AG20443 (cell line): ENCODE measurements around the gene ACOX3.
"Not testable (repeated sequence)": the region's sequence is repeated elsewhere in the genome, so short reads cannot be mapped to it uniquely, and the experiment has no call there.

Experiments
- DNase-seq: peaks from one replicate; pipeline ENCODE4 v3.0.0; 2012; ENCODE audit warnings: low spot score, mixed read lengths

The ACOX3 gene

DNA sequence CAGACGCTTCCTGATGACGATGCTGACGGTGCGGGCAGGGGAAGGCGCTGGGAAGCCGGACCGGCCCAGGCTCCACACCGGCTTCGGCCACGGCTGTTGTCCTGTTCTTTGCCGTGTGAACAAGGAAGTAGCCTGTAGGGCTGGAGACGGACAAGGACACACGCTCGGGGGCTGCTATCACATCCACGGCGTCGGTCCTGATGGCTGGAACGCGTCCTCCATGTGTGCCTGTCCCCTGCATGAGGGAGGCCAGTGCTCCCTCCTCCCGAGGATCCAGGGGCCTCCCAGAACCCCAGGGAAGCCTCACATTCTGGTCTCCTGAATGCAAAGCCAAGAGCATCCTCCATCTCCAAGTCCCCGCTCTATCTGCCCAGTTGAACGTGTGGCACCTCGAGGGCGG is 53.8 kb downstream of the ACOX3 start:
- no peak for DNase-seq

- not testable (repeated sequence) for DNase-seq
Observed at GRCh38 chr4:8386131-8386530, 54.4 kb downstream of the ACOX3 start.

- DNase-seq, result no peak
Observed at GRCh38 chr4:8385611-8386010, 54.9 kb downstream of the ACOX3 start.

DNA sequence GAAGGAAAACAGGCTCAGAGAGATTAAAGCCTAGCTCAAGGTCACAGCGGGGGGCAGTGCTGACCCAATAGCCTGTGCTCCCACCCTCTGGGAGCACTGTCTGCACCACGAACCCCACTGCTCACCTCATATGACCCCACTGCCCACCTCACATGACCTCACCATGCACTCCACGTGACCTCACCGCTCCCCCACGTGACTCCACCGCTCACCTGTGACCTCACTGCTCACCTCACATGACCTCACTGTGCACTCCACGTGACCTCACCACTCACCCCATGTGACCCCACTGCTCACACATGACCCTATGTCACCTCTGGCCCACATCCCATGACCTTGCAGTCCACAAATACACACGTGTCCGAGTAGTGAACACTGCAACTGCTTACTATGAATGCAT is 55.4 kb downstream of the ACOX3 start:
- DNase-seq, result no peak

DNA sequence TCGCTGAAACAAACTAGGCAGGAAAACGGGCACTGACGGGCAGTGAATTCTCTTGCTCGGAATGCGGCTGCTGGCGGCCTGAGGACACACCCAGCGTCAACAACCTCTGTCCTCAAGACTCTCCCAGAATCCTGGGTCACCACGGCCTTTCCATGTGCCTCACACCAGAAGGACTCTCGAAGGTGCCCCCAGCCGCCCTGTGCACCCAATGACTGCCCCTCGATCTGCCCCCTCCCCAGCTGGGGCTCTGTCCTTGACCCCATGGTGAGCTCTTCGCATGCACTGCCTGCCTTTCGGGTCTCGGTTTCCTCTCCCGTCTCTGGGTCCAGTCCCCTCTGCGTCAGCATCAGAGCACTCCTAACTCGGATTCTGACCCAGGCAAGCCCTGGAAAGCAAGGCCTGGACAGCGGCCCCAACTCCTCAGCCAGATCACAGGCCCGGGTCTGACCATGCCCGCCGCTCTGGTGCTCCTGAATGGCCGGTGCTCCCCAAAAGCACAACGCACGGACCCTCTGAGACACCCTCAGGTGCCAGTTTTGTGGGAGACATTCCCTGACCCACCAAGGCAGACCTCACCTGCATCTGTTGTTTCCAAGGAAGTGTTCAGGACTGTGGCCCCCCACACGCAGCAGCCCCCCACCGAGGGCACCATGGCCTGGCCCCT is 56.0 kb downstream of the ACOX3 start:
- DNase-seq, result no peak

- peak; percentile 39 for DNase-seq
Observed at GRCh38 chr4:8383451-8384160, 56.9 kb downstream of the ACOX3 start.

- DNase-seq, result no peak
Observed at GRCh38 chr4:8383016-8383415, 57.5 kb downstream of the ACOX3 start.

DNA sequence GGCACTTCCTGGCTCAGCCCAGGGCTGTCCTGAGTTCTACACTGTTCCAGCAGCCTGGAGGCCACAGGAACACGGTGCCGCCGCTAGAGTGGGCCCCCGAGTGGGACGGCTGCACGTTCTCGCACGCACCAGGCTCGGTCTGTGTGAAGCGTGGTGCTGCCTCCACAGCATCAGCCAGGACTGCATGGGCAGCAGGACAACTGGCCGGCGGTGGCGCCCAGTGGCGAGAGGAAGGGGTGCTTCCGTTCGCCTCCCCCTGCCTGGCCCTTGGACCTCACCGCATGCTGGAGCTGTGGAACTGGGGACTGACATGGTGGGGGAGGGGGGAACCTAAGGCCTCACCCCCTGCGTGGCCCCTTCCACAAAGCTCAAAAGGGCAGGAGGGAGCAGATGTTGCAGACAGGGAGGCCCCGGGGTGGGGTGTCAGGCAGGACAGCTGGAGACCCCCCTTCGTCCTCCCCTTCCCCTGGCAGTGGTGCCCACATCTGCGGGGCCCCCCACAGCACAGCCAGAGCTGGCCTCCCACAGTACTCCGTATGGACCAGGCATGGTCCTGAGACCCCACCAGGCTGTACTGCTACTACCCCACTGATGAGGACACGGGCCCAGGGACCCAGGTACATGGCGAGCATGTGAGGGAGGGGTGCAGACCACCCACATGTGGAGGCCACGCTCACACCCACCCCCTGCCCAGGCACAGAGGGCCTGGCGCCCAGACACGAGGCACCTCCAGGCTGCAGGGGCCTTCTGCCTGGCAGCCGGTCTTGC is 58.5 kb downstream of the ACOX3 start:
- DNase-seq, result no peak

GRCh38 chr4:8380511-8381415 is 59.8 kb downstream of the ACOX3 start:
- DNase-seq, result no peak

GRCh38 chr4:8379771-8380170 is 60.8 kb downstream of the ACOX3 start:
- DNase-seq, result no peak

GRCh38 chr4:8379281-8379680 is 61.2 kb downstream of the ACOX3 start:
- DNase-seq, result no peak

GRCh38 chr4:8378776-8379175 is 61.7 kb downstream of the ACOX3 start:
- DNase-seq, result no peak

- no peak for DNase-seq
Observed at GRCh38 chr4:8378101-8378724, 62.3 kb downstream of the ACOX3 start.

- no peak for DNase-seq
Observed at GRCh38 chr4:8377103-8378075, 63.1 kb downstream of the ACOX3 start.

DNA sequence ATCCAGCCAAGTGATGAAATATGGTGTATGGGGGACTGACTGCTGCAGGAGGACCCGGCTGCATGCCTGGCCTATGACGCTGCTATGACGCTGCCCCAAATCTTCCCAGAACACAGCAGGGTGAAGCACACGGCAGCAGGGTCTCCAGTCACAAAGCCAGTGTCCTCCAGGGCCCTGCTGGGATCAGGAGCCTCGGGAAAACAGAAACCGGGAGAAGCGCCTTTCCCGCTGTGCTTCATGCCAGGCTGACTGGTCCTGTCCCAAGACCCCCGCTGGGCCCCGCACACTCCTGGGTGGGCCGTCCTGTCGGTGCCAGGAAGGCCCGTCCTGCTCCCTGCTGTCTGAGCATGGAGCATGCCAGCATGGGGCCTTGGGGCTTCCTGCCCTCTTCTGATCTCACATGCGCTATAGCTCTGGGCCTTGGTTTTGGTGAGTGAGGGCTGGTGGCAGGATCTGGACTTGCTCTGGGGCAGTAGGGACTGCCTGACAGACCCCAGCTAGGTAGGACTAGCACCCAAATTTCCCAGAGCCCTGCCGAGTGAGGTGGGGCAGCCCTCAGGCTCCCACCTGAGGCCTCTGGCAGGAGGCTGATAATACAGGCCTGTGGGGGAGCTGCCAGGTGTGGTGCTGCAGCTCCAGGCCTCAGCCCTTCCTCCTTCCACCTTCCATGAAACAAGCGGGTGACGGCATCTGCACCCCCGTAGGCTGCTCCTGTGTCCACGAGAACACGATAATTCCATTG is 64.0 kb downstream of the ACOX3 start:
- DNase-seq, result no peak

DNA sequence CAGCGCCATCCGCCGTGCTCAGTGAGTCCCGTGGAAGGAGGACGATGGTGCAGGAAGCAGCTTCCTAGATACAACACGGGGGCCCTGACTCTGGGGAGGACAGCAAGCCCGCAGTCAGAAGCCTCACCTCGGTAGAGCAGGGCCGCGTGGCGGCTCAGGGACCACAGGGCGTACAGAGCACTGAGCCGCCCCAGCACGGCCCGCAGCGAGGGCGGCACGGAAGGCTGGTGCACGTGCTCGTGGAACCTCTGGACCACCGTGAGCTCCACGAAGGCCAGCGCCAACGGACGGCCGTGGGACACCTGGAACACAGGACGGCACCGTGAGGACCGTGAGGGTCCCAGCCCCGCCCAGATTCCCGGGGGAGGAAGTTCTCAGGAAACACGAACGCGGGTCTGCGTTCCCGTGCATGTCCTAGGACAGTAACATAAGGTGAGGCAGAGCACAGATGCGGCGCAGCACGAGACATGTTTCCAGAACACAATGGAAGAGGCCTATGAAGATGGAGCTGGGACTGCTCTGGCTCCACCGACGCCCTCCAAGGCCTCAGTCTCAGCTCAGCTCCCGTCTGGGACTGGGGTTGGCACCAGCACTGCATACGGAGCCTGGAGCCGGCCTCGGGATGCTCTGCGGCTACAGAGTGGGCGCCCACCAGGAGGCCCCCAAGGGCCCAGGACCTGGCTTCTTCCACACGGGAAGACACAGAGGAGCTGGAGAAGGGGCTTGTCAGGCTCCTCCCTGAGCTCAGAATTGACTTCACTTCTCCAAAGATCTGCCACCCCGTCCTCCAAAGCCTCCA is 65.5 kb downstream of the ACOX3 start:
- no peak for DNase-seq

GRCh38 chr4:8373973-8374545 is 66.5 kb downstream of the ACOX3 start:
- DNase-seq, result no peak

DNA sequence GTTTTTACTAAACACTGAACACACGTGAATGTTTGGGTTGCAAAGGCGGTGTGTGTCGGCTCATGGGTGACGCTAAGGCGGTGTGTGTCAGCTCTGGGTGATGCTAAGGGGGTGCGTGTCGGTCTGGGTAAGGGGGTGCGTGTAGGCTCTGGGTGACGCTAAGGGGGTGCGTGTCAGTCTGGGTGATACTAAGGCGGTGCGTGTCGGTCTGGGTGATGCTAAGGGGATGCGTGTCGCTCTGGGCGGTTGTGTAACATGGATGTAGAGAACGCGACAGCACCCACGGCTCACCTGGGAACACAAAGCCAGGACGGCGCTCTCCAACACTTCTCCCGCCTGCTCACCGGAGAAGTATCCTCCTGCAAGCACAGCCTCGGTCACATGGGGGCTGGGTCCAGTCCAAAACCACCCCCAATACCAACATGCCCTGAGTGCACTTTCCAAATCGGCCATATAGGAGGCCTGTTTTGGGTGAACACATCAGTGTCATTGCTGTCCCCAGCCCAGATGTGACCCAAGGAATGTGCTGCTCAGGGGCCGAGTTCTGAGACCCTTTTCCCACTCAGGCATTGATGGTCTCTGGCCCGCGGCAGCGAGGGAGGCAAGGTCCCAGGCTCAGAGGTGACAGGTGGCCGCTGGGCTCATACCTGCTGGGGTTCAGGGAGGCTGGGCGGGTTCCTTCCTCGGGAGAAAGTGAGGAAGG is 67.1 kb downstream of the ACOX3 start:
- no peak for DNase-seq
